ENCODE data around the gene SLC30A3. TPM values are rescaled to one million over a fixed set of nuclear protein-coding genes. Genes with fewer than 3 reads are reported as not detected.

Gene SLC30A3
- total and polyA plus RNA-seq, 2 of the 13 experiments (the other 11 are each of a cell fraction or from before 2014, with no cell fraction given) = 0.38 to 0.79 TPM

DNA sequence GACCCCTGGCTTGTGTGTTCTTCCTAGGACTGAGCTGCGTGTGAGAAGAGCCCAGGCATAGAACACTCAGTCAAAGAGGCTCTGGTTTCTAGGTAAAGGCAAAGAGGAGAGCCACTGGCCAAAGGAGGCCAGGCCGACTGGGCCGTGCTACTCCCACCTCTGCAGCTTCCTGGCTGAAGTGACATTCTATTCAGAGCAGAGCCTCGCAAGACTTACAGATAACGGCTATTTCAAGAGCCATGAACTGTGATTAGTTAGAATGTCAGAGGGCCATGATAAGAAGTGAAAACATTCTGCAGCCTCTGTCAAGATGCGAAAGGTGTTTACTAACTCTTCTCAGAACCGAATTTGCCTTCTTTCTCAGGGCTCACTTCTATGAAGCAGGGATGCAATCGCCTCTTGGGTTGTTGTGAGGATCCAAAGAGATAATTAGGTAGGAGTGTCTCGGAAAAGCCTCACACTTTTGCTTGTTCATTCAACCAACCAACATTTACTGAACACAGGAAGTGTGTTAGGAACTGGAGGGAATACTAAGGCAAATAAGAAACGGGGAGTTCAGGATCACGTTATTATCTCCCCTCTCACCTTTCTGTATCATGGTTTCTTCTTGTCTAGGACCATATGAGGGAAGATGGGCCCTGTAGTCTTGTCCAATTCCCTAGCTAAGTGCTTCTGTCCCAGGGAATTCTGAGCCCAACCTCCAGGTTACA lies 8.9 kb upstream of the SLC30A3 start:
- 30% methylated on average over 11 of the region's 11 CpGs for WGBS (ENCODE audit: low lambda C conversion rate)
- peak; percentile 47 for ATAC-seq
- Histone ChIP-seq H4K20me1 (ENCODE audit: insufficient read depth, low read length) (no peaks in the 10 kb centered on the region), H3K4me3 (replicated peaks in 1 of 3; ENCODE audit: insufficient read depth in 1 of 3, low read depth in 2 of 3, low read length in 3 of 3) (no peak overlapping the region), H3K9me3 (ENCODE audit: low read length) (no peaks in the 10 kb centered on the region), H2AFZ (ENCODE audit: low read length) (no peak overlapping the region), H3K4me2 (ENCODE audit: low read depth, low read length) (no peak overlapping the region), H3K27me3 (ENCODE audit: control insufficient read depth in 1 of 2, insufficient read depth in 2 of 2, low read length in 2 of 2) (peaks cover 7 to 66% of the 10 kb centered on the region in 2 experiments), H3K9ac (ENCODE audit: insufficient read depth, low read depth, low read length) (no peak overlapping the region), H3K27ac (ENCODE audit: extremely low read length, insufficient read depth, low read length) (no peak overlapping the region), H3K79me2 (ENCODE audit: insufficient read depth, low read length) (no peaks in the 10 kb centered on the region), H3K4me1 (ENCODE audit: insufficient read depth, low read length) (peaks cover 12% of the 10 kb centered on the region; the same call in 1 of the 2 replicates), H3K36me3 (replicated peaks in 1 of 2; ENCODE audit: control insufficient read depth in 1 of 2, insufficient read depth in 2 of 2, low read length in 2 of 2) (no peaks in the 10 kb centered on the region)
- TF ChIP-seq, protein P1, sequence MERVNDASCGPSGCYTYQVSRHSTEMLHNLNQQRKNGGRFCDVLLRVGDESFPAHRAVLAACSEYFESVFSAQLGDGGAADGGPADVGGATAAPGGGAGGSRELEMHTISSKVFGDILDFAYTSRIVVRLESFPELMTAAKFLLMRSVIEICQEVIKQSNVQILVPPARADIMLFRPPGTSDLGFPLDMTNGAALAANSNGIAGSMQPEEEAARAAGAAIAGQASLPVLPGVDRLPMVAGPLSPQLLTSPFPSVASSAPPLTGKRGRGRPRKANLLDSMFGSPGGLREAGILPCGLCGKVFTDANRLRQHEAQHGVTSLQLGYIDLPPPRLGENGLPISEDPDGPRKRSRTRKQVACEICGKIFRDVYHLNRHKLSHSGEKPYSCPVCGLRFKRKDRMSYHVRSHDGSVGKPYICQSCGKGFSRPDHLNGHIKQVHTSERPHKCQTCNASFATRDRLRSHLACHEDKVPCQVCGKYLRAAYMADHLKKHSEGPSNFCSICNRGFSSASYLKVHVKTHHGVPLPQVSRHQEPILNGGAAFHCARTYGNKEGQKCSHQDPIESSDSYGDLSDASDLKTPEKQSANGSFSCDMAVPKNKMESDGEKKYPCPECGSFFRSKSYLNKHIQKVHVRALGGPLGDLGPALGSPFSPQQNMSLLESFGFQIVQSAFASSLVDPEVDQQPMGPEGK (CRISPR knock-in tag; IDR thresholded peaks at IDR 0.05) = no peak
- TF ChIP-seq ZNF646 (CRISPR knock-in tag; IDR thresholded peaks at IDR 0.05) (no peak), LRRFIP1 (CRISPR knock-in tag; conservative IDR thresholded peaks at IDR 0.05) (no peak), SIX1 (CRISPR knock-in tag; IDR thresholded peaks at IDR 0.05; ENCODE audit: borderline replicate concordance) (no peak), DR1 (CRISPR knock-in tag; IDR thresholded peaks at IDR 0.05) (no peak), ZNF343 (CRISPR knock-in tag; IDR thresholded peaks at IDR 0.05) (no peak)
- intact Hi-C loops (cut with micrococcal nuclease; ENCODE audit: unreplicated experiment) (no loop called here), in situ Hi-C loops (cut with HindIII; ENCODE audit: extremely low pct_ligation_motif_present, low pct_unique_long_range_greater_than_20kb) (no loop called here)
- CTCF ChIA-PET (ENCODE audit: low intra/inter-chr PET ratio, low total read pairs) = no interaction called here
- POLR2A ChIA-PET = interaction anchor here (0.7 to 1.7 kb wide), 5 partner anchors 9 to 253 kb away, joined by 3 to 6 read pairs (median 3); partner anchors contain the start of genes ATRAID, SLC30A3 and SLC5A6
- FAIRE-seq = peak; percentile 23
- no TSS peak for BruUV-seq (replicated peaks)
- DNase-seq (ENCODE audit: low spot score) = no peak
